ENCODE results near the gene TMEM63A.
"Not testable (repeated sequence)": the region's sequence is repeated elsewhere in the genome, so short reads cannot be mapped to it uniquely, and the experiment has no call there.

Gene TMEM63A

DNA sequence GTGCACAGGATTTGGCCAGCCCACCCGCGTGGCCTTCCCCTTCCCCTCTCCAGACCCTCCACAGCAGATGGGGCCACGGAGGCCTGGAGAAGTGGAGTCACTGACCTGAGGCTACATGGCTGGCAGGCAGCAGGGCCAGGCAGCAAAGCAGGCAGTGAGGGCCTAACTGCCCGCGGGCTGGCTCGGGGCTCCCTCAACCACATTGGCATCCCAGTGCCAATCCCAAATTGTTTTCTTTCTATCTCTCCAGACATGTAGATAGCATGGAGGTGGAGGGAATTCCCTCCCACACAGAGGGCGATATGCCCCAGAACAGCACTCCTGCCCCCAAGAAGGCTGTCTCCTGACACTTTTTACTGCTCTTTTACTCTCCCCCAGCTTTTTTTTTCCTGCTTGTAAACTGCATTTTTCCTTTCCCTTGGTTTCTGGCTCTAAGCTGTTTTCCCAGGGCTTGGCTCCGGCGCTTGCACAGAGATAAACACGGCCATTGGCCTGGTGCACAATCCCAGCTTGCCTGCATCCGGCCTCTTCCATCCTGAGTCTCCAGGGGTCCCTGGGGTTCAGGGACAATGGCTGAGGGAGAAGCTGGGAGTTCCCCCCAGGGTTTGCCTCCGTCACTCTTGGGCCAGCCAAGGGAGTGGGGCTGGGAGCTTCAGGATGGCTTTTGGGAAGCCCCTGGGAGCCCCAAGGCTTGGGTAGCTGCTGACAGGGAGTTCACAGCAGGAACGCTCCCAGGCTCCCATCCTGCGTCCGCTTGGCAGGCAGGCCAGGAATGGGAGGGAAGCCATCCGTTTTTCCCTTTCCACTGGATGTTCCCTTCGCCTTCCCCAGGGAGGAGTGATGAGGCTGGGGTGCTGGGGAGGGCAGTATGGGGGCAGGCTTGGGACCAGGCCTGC, 65.3 kb downstream of the TMEM63A start:
- no peak for DNase-seq

DNA sequence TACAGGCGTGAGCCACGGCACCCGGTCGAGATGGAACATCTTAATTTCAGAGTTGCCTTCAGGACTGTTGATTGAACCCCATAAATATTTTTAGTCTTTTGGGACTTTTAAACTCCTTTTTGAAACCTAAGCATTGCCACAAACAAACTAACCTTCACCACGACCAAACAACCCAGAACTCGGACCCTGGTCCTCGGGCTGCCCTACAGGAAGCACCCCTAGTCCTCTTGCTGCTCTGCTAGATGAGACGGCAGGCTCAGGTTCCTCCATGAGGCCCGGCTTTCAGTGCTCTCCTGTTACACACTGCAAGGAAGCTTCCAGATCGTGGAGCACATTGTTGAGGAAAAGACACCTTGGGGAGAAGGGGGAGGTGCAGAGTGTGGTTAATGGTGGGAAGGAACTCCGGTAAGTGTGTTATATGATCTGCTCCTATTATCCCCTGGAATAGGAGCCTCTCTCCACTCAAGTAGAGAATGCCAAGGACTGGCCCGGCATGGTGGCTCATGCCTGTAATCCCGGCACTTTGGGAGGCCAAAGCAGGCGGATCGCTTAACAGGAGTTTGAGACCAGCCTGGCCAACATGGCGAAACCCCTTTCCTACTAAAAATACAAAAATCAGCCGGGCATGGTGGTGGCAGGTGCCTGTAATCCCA, 66.5 kb downstream of the TMEM63A start:
- peak; percentile 84 for DNase-seq

DNA sequence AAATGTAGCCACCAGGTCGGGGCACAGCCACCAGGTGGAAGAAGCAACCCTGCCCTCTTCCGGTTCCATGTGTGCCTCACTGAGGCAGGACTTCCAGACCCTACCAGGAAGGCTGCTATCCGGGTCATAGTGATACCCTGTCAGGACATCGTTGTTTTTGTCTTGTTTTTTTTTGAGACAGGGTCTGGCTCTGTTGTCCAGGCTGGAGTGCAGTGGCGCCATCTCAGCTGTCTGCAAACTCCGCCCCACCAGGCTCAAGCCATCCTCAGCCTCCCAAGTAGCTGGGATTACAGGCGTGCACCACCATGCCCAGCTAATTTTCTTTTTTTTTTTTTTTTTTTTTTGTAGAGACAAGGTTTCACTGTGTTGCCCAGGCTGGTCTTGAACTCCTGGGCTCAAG, 67.1 kb downstream of the TMEM63A start:
- not testable (repeated sequence) for DNase-seq

DNA sequence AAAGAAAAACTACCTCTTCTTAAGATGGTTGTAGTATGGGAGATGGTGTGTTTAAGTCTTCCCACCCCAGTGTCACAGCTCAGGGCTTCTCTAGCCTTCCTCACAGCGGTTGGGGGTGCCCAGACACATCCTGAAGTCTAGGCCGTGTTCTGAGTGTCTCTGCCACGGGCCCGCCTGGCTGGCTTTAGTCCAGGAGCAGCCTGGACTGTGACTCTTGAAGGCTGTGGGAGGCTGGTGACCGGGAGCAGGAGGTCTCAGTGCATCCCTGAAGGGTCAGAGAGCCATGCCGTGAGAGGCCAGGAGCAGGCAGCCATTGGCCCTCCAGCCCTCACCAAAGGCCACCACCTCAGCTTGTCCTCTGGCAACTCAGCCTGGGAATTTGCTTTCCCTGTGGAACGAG, 67.8 kb downstream of the TMEM63A start:
- DNase-seq, result no peak

DNA sequence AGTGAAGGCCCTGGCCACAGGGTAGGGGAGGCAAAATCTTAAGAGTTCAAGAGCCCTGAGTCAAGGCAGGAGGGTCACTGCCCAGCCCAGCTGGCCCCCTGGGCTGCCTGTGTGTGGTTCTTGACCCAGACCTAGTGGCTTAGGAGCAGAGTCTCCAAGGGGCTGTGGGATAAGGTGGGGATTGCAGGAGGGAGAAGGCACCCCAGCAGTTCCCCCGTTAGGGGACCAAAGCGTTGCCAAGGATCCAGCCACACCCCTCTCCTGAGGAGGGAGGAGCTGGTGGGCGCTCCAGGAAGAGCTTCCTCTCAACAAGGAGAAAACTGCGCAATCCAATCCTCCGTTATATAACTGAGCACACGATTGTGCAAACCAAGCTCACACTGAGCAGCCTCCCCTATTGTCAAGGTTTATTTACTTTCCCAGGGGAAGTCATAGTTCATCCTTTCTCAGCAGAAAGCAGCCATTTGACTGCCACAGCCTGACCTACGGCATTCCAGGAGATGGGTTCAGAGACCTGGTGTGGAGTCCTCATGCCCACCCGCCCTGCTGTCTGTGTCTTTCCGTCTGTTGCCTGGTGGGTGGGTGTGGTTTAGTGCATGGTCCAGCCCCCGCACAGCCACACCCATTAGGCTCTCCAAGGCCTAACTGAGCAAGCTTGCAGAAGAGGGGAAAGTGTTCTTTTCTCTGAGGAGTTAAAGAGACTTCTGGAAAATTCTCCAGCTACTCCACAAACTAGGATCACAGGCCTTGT, 68.8 kb downstream of the TMEM63A start:
- DNase-seq, result peak; percentile 64

DNA sequence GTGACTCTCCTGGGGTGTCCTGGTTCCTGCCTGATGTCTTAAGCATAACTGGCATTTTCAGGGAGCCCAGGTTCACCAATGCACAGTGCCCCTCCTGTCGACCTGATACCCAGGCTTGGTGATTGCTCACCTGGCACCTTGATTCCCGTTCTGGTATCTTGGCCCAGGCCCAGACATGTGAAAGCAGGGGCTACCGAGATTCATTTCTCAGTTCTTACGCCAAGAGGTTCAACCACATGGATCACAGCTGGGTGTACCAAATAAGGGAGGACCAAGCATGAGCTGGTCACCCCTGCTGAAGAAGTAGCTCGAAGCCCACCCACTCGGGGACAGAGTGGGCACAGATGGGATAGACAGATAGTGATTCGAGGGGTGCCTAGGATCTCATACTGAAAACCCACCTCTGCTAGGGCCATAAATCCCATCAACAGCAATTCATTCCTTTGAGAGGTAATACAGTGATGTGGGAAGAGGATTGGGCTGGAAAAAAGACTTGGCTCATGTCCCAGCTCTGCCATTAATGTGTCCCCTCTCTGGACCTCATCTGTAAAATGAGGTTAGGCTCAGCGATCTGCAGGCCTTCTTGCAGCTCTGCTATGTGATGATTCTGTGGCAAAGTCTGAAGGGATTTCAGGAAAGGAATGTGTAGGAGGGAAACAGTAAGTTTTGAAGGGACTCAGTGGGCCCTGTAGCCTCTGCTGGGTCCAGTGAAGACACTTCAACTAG, 69.5 kb downstream of the TMEM63A start:
- DNase-seq, result no peak

DNA sequence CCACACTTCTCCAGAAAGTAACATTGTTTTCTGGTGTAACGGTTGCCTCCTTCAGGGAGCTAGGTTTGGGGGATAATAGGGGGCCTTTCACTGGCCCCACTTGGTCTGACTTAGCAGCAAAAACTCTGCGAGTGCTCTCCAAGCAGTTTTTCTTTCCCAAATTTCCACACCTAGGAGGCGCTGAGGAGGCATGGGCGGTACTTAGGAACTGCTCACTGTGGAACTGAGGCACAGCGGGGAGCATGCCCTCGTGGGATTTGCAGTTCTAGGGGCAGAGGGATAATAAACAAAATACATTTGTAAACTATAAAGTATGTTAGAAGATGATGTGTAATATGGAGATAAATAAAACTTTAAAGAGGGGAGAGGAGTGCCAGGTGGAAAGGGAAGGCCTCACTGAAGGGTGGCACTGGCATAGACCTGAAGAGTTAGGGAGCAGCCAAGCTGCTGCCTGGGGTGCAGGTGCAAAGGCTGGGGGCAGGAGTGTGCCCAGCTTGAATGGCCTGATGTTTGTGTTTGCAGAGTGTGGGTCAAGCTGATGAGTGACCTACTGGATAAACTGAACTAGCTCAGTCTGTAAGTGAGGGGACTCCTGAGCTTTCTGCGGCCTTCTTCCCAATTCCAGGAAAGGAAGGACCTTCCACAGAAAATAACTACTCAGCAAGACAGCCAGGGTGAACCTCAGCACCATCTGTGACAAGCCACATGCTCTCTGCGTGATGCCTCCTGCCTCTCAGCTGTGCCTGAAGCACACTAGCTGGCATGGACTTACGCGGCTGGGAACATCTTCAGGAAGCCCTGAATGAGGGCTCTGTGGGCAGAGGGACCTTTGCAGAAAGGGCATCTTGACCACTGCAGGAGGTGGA, 70.3 kb downstream of the TMEM63A start:
- DNase-seq, result peak; percentile 23

DNA sequence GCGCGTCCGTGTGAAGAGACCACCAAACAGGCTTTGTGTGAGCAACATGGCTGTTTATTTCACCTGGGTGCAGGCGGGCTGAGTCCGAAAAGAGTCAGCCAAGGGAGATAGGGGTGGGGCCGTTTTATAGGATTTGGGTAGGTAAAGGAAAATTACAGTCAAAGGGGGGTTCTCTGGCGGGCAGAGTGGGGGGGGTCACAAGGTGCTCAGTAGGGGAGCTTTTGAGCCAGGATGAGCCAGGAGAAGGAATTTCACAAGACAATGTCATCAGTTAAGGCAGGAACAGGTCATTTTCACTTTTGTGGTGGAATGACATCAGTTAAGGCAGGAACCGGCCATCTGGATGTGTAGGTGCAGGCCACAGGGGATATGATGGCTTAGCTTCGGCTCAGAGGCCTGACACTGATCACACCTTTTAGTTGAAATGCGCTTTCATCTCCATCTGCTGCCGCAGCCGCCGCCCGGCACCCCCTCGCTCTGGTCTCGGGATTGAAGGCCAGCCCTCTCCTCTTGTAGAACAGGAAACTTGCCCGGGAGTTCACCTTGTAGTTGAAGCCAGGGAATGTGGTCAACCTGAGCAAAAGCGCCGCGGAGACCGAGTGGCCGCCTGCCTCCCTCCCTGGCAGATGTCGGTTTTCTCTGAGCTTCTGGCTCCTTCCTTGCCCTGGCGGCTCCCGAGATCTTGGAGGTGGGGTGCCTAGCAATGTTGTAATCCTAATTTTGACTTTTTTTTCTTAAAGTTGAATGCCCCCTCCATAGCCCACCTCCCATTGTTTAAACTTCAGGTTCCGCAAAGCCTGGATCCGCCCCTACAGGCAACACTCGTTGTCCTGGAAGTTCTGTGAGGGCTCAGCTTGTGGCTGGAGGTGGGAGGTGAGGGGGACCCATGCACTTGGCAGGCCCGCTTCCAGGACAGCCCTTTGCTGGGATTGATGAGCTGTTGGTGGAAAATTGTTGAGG, 71.3 kb downstream of the TMEM63A start:
- DNase-seq, result not testable (repeated sequence)

DNA sequence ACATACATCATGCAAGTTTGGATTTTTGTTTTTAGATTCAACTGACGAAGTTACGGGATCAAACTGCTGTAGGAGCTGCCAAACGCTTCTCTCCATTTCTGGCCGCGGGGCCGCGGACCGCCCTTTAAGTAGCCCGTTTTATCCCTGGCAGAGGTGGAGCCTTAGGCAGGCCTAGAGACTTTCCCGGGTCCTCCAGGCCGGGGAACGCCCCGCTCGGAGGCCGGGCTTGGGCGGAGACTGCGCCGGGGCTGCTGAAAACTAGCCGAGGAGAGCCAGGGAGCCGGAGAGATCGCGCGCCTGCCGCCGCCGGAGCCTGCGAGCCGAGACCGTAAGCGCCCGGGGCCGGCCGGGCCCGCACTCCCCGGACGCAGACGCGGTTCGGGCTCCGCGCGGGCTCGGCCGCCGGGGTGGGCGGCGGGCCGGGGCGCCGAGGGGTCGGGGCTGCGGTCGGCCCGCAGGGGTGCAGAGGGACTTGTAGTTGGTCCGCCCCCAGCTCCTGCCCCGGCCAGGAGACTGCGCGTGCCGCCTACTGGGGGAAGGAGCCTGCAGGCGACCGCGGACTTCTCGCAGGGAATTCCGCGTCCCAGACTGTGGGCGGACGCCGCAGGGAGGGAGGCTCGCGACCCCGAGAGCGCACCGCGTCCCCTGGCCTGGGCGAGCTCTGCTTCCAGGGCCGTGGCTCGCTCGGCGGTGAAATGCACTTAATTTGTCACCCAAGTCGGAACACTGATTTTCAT, 72.2 kb downstream of the TMEM63A start, which contains the start of gene EPHX1:
Gene EPHX1 (plus strand): TSS at position 283 of the 737 bp plus-strand sequence. CDS start 18,606 bp downstream, outside the sequence.
- DNase-seq, result peak; percentile 87

DNA sequence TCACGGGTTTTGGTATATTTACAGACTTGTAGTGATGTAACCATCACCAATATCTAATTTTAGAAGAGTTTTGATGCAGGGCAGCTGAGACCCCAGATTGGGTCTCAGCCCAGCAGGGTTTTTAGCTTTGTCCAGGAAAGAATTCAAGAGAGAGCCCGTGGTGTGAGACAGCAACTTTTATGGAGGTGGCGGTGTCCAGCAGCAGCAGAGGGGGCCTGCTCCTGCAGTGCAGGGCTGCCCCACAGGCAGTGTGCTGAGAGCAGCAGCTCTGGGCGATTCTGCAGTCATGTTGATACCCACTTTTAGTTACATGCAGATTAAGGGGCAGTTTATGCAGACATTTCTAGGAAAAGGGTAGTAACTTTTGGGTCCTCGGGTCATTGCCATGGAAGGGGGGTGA, 74.0 kb downstream of the TMEM63A start:
- no peak for DNase-seq

DNA sequence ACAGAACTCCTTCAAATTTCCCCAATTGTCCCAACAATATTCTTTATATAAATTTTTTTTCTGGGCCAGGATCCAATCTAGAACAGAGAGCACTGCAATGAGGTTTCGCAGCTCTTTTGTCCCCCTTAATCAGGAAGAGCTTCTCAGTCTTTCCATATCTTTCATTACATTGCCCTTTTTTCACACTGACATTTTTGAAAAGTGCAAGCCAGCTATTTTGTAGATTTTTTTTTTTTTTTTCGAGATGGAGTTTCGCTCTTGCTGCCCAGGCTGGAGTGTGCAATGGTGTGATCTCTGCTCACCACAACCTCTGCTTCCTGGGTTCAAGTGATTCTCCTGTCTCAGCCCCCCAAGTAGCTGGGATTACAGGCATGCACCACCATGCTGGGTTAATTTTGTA, 75.4 kb downstream of the TMEM63A start:
- not testable (repeated sequence) for DNase-seq

DNA sequence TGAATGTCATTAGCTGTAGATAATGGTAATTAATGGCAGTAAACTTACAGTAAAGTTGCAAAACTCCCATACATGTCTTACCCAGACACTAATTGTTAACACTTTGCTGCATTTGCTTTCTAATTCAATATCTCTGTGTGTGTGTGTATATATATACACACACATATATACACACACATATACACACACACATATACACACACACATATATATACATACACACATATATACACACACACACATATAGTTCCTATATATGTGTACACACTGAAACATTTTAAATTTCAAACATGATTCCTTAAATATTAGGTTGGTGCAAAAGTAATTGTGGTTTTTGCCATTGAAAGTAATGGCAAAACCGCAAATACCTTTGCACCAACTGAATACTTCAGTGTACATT, 75.9 kb downstream of the TMEM63A start:
- no peak for DNase-seq

DNA sequence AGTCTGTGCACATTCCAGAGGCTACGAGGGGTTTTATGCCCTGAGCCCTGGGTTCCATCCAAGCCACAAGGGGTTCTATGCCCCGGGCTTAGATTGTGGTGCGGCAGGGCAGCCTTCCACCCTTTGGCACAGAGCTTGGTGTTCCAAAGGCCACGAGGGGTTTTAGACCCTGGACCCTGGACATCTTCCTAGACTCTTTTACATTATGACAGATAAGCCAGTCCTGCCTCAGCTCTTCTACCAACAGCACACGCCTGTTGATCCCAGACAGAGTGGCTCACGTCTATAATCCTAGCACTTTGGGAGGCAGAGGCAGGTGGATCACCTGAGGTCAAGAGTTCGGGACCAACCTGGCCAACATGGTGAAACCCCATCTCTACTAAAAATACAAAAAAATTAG, 81.0 kb downstream of the TMEM63A start:
- not testable (repeated sequence) for DNase-seq

DNA sequence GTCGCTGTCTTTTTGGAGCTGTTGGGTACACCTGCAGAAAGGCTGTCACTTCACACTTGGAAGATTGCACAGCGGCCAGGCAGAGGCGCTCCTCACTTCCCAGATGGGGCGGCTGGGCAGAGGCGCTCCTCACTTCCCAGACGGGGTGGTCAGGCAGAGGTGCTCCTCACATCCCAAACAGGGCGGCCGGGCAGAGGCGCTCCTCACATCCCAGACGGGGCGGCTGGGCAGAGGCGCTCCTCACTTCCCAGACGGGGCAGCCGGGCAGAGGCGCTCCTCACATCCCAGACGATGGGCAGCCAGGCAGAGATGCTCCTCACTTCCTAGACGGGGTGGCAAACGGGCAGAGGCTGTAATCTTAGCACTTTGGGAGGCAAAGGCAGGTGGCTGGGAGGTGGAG, 86.1 kb downstream of the TMEM63A start:
- DNase-seq, result not testable (repeated sequence)

All from NCI-H2107 (cell line).